HepG2 (cell line): ENCODE measurements around the gene MPV17L. TPM values are rescaled to one million over a fixed set of nuclear protein-coding genes. Genes with fewer than 3 reads are reported as not detected.
A peak's percentile ranks its signal among the peaks of the same experiment; 100 is the strongest.

Source experiments
- BRD4 ChIP-seq: sonication (generic); formaldehyde crosslinking; IDR thresholded peaks from 2 replicates; pipeline ENCODE4 v1.4.0; 2020; ENCODE audit warnings: missing genetic modification reagents
- CEBPB ChIP-seq: IDR thresholded peaks from 2 replicates; pipeline ENCODE4 v1.6.1; 2011; ENCODE audit warnings: low read depth, low read length, improper control_type of control experiment, borderline replicate concordance
- CHCHD3 ChIP-seq: sonication (generic); formaldehyde crosslinking; IDR thresholded peaks from 2 replicates; pipeline ENCODE4 v1.8.0; 2022; ENCODE audit warnings: mild to moderate bottlenecking, missing genetic modification reagents, moderate library complexity
- ERF ChIP-seq: IDR thresholded peaks from 2 replicates; pipeline ENCODE4 v1.6.1; 2018; ENCODE audit warnings: missing biosample characterization, missing genetic modification reagents
- FLYWCH1 ChIP-seq: sonication (generic); formaldehyde crosslinking; IDR thresholded peaks from 2 replicates; pipeline ENCODE4 v1.8.1; 2023; ENCODE audit warnings: mild to moderate bottlenecking, missing genetic modification reagents
- KDM4B ChIP-seq: sonication (generic); formaldehyde crosslinking; IDR thresholded peaks from 2 replicates; pipeline ENCODE4 v1.4.0; 2020; ENCODE audit warnings: missing genetic modification reagents
- MAFG ChIP-seq: sonication (generic); formaldehyde crosslinking; IDR thresholded peaks from 2 replicates; pipeline ENCODE4 v1.5.1; 2020; ENCODE audit warnings: mild to moderate bottlenecking, missing genetic modification reagents
- ONECUT2 ChIP-seq: sonication (generic); formaldehyde crosslinking; IDR thresholded peaks from 2 replicates; pipeline ENCODE4 v1.4.0; 2020; ENCODE audit warnings: missing genetic modification reagents
- SMARCE1 ChIP-seq: fragments of 450-650 bp; IDR thresholded peaks from 2 replicates; pipeline ENCODE4 v1.6.1; 2017; ENCODE audit warnings: borderline replicate concordance
- ZNF264 ChIP-seq: sonication (generic); formaldehyde crosslinking; IDR thresholded peaks from 2 replicates; pipeline ENCODE4 v1.4.0; 2020; ENCODE audit warnings: missing genetic modification reagents
- ZNF609 ChIP-seq: sonication (generic); formaldehyde crosslinking; IDR thresholded peaks from 2 replicates; pipeline ENCODE4 v1.4.0; 2020; ENCODE audit warnings: mild to moderate bottlenecking, missing genetic modification reagents, borderline replicate concordance
- ZNF619 ChIP-seq: sonication (generic); formaldehyde crosslinking; IDR thresholded peaks from 2 replicates; pipeline ENCODE4 v1.4.0; 2020; ENCODE audit warnings: mild to moderate bottlenecking, missing genetic modification reagents
- ZNF775 ChIP-seq: sonication (generic); formaldehyde crosslinking; IDR thresholded peaks from 2 replicates; pipeline ENCODE4 v1.4.0; 2020; ENCODE audit warnings: missing genetic modification reagents, mild to moderate bottlenecking, moderate library complexity, borderline replicate concordance
- polyA plus RNA-seq, 8 experiments: library from polyadenylated mRNA; depleted of rRNA in 3 of 8; stranded (reverse) in 7 of 8; unstranded in 1 of 8; fragments of >200 nt; fragmentation: Illumina TruSeq in 4 of 8; extraction: Trizol in 4 of 8; gene quantifications; 2 replicates each; pipeline versions ENCODE4 v1.2.1 to v1.2.3, GENCODE V29; 2011 to 2016; ENCODE audit warnings: low read depth in 4 of 8, missing spikeins in 1 of 8, mixed read lengths in 1 of 8; ENCODE audit not compliant: insufficient read depth in 1 of 8
- total RNA-seq, 5 experiments: library from RNA; depleted of rRNA; stranded (reverse); fragments of >200 nt; fragmentation: Illumina TruSeq; extraction: Trizol; gene quantifications; 2 replicates each; pipeline ENCODE4 v1.2.3, GENCODE V29; 2016; ENCODE audit warnings: low read depth in 1 of 5
- TF ChIP-seq, protein P1 (sequence below): sonication (generic); formaldehyde crosslinking; IDR thresholded peaks from 2 replicates; pipeline ENCODE4 v1.5.1; 2020; ENCODE audit warnings: missing genetic modification reagents, mild to moderate bottlenecking, borderline replicate concordance
- TF ChIP-seq, protein P2 (sequence below): IDR thresholded peaks from 2 replicates; pipeline ENCODE4 v1.6.1; 2012; ENCODE audit warnings: low read depth, low read length, improper control_type of control experiment
- TF ChIP-seq, protein P3 (sequence below): sonication (generic); formaldehyde crosslinking; IDR thresholded peaks from 2 replicates; pipeline ENCODE4 v1.5.0; 2020; ENCODE audit warnings: missing genetic modification reagents
- TF ChIP-seq, protein P4 (sequence below): sonication (generic); formaldehyde crosslinking; IDR thresholded peaks from 2 replicates; pipeline ENCODE4 v1.8.1; 2022; ENCODE audit warnings: low read depth, mild to moderate bottlenecking, missing genetic modification reagents

MPV17L gene
- total and polyA plus RNA-seq, 2 of the 13 experiments (the other 11 are each of a cell fraction or from before 2014, with no cell fraction given) = 34.7 to 63.8 TPM

GRCh38 chr16:15398618-15399316 lies 3.2 kb downstream of the MPV17L start (continued):
- TF ChIP-seq, protein P1, sequence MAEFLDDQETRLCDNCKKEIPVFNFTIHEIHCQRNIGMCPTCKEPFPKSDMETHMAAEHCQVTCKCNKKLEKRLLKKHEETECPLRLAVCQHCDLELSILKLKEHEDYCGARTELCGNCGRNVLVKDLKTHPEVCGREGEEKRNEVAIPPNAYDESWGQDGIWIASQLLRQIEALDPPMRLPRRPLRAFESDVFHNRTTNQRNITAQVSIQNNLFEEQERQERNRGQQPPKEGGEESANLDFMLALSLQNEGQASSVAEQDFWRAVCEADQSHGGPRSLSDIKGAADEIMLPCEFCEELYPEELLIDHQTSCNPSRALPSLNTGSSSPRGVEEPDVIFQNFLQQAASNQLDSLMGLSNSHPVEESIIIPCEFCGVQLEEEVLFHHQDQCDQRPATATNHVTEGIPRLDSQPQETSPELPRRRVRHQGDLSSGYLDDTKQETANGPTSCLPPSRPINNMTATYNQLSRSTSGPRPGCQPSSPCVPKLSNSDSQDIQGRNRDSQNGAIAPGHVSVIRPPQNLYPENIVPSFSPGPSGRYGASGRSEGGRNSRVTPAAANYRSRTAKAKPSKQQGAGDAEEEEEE (CRISPR knock-in tag) = 0 out of 2 replicates have a peak, but pooled peaks have one; percentile 80
- TF ChIP-seq ERF (CRISPR knock-in tag) (peak; percentile 84), ONECUT2 (CRISPR knock-in tag) (peak; percentile 95), ZNF609 (CRISPR knock-in tag) (peak; percentile 79), SMARCE1 (no peak), CHCHD3 (CRISPR knock-in tag) (no peak), CEBPB (peak; percentile 96), KDM4B (CRISPR knock-in tag) (peak; percentile 76; the same call in 1 of the 2 replicates), MAFG (CRISPR knock-in tag) (no peak), ZNF775 (CRISPR knock-in tag) (peak; percentile 20; the same call in 1 of the 2 replicates), ZNF619 (CRISPR knock-in tag) (0 out of 2 replicates have a peak, but pooled peaks have one; percentile 75), FLYWCH1 (CRISPR knock-in tag) (no peak; the same call in 1 of the 2 replicates), ZNF264 (CRISPR knock-in tag) (peak; percentile 76; the same call in 1 of the 2 replicates), BRD4 (CRISPR knock-in tag) (peak; percentile 42; the same call in 1 of the 2 replicates)
- TF ChIP-seq, protein P2, sequence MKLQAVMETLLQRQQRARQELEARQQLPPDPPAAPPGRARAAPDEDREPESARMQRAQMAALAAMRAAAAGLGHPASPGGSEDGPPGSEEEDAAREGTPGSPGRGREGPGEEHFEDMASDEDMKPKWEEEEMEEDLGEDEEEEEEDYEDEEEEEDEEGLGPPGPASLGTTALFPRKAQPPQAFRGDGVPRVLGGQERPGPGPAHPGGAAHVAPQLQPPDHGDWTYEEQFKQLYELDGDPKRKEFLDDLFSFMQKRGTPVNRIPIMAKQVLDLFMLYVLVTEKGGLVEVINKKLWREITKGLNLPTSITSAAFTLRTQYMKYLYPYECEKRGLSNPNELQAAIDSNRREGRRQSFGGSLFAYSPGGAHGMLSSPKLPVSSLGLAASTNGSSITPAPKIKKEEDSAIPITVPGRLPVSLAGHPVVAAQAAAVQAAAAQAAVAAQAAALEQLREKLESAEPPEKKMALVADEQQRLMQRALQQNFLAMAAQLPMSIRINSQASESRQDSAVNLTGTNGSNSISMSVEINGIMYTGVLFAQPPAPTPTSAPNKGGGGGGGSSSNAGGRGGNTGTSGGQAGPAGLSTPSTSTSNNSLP = peak; percentile 98
- TF ChIP-seq, protein P3, sequence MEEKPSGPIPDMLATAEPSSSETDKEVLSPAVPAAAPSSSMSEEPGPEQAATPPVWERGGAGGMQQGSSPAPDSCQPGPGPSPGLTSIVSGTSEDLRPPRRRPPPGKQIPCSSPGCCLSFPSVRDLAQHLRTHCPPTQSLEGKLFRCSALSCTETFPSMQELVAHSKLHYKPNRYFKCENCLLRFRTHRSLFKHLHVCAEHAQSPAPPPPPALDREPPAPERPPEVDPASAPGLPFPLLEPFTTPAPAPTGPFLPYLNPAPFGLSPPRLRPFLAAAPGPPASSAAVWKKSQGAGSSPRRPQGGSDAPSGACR (CRISPR knock-in tag) = peak; percentile 91
- TF ChIP-seq, protein P4, sequence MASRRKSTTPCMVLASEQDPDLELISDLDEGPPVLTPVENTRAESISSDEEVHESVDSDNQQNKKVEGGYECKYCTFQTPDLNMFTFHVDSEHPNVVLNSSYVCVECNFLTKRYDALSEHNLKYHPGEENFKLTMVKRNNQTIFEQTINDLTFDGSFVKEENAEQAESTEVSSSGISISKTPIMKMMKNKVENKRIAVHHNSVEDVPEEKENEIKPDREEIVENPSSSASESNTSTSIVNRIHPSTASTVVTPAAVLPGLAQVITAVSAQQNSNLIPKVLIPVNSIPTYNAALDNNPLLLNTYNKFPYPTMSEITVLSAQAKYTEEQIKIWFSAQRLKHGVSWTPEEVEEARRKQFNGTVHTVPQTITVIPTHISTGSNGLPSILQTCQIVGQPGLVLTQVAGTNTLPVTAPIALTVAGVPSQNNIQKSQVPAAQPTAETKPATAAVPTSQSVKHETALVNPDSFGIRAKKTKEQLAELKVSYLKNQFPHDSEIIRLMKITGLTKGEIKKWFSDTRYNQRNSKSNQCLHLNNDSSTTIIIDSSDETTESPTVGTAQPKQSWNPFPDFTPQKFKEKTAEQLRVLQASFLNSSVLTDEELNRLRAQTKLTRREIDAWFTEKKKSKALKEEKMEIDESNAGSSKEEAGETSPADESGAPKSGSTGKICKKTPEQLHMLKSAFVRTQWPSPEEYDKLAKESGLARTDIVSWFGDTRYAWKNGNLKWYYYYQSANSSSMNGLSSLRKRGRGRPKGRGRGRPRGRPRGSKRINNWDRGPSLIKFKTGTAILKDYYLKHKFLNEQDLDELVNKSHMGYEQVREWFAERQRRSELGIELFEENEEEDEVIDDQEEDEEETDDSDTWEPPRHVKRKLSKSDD (CRISPR knock-in tag) = 0 out of 2 replicates have a peak, but pooled peaks have one; percentile 43
